Stimulated activated CD4-positive, alpha-beta T cell treated with anti-CD3 and anti-CD28 coated beads, Interleukin-15, amount 100 ng/mL, for 48 hours (primary cell): ENCODE results near the gene PRKCE.

Source experiments
- DNase-seq, 2 donors: peaks; one replicate each; pipeline ENCODE4 v3.0.0-alpha.2; 2020; ENCODE audit warnings: low read depth in 2 of 2

The PRKCE gene

GRCh38 chr2:45859682-45860081 is 208.2 kb downstream of the PRKCE start:
- DNase-seq: no peak

DNA sequence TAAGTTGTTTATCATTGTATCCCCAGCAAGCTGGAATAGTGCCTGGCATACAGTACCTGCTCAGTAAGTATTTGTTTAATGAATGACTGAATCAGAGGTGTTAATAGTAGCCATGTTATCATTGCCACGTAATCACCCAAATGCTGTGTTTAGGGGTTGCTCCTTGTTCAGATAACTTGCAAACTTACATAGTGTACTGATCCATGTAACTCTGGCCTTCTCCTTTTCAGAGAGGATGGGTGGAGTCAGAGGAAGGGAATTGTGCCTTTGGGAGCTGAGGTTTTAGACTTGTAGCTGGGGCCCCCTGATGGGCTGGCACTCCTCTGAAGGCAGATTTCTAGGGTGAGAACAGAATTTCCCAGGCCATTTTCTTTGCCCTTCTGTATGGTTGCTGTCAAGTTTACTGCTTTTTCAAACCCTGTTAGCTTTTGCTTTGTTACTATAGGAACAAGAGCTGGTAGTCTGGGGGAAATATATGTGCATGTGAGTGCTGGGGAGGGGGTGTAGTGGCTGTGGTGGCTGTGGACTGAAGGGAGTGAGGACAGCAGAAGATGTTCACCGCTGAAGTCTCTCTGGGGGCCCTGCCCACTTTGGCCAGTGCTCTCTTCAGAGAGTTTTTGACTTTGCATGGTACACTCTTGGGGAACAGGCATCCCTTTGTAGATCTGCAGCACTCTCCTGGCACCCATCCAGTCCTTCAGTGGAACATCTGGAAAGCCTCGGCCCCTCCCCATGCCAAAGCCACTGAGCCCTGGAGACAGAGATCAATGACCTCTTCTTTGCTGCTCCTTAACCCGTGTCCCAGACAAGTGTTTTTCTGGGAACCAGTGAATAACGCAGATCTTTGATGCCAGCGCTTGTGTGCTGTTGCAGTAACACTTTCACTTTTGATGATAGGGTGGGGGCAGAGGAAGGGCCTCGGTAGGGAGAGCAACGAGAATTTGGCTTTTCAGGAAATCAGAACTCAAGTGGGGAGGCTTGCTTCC is 209.0 kb downstream of the PRKCE start:
- DNase-seq: no peak

GRCh38 chr2:45862843-45863242 is 211.4 kb downstream of the PRKCE start:
- DNase-seq: no peak

- DNase-seq: no peak
Measured at GRCh38 chr2:45864121-45864520, 212.6 kb downstream of the PRKCE start.

GRCh38 chr2:45867349-45867748 is 215.9 kb downstream of the PRKCE start:
- no peak for DNase-seq

DNA sequence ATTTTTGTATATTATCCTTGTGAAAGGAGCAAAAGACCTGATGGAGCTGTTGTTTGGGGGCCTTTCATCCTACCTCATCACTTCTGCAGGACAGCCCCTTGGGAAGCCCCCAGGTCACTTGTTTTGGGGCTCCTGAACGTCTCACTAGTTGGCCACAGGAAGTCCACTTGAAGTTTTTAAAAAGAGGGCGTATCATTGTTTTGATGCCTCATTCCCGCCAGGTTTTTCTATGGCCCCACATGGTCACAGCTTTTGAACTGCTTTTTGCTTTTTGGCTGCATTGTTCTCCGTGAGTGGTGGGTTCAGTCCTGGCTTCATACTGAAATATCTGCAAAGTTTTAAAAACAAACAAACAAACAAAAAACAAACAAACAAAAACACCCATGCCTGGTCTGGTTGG is 216.3 kb downstream of the PRKCE start:
- DNase-seq: no peak

DNA sequence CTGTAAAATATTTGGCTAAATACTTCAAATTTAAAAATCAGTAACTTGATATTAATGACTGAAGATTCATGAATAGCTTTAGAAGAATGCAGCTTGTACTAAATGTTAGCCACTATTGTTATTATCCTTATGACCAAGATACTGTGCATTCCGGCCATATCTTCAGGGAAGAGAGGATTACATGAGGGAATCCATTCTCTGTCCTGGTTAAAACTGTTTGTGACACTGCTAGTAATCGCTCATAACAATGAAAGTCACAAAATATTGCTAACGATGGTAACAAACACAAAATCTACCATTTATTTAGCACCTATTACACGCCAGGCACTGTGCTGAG is 217.7 kb downstream of the PRKCE start:
- DNase-seq: no peak

GRCh38 chr2:45871025-45871424 is 219.6 kb downstream of the PRKCE start:
- no peak for DNase-seq

- no peak for DNase-seq
Measured at GRCh38 chr2:45871541-45871940, 220.1 kb downstream of the PRKCE start.

- no peak for DNase-seq
Measured at GRCh38 chr2:45872211-45872610, 220.7 kb downstream of the PRKCE start.

DNA sequence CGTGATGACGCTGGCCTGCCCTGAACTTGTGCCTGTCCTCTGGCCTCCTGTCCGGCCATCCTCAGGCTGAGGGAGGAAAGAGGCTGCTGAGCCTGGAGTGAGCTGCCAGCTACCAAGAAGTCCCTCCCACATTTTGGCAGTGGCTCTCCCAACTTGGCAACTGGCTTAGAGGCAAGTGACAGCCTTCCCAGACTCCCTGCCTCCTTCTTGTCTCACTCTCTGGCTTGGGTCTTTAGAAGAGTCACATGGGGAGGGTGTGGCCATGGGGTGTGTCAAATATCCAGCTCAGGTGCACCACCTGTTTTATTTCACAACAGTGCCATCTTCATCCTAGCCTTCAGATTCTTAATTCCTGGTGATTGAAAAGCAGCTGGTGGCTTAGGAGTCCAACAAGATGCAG is 222.9 kb downstream of the PRKCE start:
- DNase-seq: no peak

DNA sequence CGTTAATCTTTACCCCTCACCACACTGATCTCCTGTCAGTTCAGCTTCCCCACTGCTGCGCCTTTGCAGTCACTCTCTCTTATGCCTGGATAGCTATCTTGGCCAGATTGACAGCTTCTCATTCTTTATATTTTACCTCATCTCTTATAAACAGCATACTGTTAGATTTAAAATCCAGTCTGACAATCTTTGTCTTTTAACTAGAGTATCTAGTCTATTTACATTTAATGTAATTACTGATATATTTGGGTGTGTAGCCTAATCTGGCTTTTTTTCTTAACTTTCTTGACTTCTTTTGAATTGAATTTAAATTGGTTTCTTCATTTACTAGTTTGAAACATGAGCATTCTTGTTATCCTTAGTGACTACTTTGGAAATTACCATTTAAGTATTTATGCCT is 225.1 kb downstream of the PRKCE start:
- DNase-seq: no peak

- no peak for DNase-seq
Measured at GRCh38 chr2:45879406-45879805, 227.9 kb downstream of the PRKCE start.

DNA sequence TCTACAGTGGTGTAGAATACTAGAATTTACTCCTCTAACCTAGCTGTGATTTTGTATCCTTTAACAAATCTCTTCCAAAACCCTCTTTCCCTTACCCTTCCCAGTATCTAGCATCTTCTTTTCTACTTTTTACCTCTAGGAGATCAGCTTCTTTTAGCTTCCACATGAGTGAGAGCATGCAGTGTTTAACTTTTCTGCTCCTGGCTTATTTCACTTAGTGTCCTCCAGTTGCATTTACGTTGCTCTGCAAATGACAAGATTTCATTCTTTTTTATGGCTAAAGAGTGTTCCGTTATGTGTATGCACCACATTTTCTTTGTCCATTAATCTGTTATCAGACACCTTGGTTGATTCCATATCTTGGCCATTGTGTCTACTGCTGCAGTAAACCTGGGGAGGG is 228.5 kb downstream of the PRKCE start:
- DNase-seq: no peak

- DNase-seq: no peak
Measured at GRCh38 chr2:45881970-45882581, 230.6 kb downstream of the PRKCE start.

DNA sequence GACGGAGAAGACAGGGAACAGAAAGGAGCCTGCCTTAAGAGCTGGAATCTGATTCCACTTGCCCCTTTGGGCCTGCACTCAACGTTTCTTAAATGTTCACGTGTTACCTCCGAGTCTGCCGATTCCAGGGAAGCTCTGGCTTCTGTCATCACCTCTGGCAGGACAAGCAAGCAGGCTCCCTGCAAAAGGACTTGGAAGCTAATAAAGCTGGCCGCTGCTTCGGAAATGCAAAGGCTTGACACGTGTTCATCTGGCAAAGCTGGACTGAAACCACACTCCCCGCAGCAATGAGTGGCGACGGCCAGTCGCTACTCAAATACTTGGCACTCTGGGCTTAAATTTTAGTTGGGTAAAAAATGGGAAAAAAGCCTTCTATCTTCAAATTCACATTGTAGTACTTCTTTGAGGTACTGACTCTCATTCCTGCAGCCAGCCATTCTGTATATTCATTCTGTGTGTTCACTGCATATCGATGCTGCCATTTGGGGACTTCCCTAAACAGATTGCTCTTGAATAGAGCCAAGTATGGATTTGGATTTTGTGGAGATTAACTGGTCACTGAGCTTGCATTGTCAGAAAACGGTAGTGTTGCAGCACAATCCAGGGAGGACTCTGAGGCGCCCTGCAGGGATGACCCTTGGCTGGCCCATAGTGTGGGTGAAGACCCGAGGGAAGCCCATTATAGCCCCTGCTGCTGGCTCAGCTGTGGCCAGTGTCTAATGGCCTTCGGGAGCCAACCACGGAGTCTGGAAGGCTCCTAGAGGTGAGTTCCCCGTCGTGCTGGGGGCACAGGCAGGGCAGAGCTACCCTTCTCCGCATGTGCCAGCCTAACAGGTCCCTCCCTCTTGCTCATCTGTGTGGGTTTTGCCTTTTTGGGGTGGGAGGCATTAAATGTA is 231.5 kb downstream of the PRKCE start:
- DNase-seq: no peak

DNA sequence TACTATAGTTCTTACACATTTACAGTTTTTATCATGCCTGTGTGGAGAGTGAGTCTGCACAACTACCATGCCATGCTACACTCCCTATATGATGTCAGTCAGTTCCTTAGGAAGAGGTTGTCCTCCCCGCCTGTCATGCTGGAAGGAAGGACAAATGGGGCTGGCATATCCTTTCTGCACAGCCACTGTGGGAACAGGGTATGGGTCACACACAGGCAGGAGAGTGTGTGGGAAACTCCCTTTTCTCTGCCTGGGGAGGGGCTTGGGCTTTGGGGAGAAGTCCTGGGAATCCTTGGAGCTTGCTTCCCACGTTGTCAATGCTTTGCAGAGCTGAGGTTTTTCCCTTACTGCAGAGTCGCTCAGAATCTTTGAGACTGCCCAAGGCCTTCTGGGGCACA is 232.1 kb downstream of the PRKCE start:
- DNase-seq: no peak

- no peak for DNase-seq
Measured at GRCh38 chr2:45884126-45884525, 232.7 kb downstream of the PRKCE start.

- DNase-seq: no peak
Measured at GRCh38 chr2:45885171-45885621, 233.7 kb downstream of the PRKCE start.

GRCh38 chr2:45886171-45886663 is 234.7 kb downstream of the PRKCE start:
- no peak for DNase-seq

- DNase-seq: no peak
Measured at GRCh38 chr2:45888167-45888566, 236.7 kb downstream of the PRKCE start.

DNA sequence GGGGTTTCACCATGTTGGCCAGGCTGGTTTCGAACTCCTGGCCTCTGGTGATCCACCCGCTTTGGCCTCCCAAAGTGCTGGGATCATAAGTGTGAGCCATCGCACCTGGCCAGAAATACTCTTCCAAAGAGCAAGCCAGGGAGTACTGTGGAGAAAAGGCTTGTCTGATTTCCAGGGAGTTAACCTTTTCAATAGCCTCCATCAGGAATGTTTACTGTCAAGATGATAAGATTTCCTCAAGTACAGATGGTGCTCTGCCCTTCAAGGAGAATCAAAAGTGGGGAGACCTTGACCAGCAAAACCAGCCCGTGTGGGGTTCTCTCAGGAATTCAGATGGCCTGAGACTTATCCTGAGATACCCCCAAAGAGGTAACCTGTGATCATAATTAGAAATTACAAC is 237.2 kb downstream of the PRKCE start:
- DNase-seq: no peak
